ENCODE results near the gene LSP1.
"Not testable (repeated sequence)": the region's sequence is repeated elsewhere in the genome, so short reads cannot be mapped to it uniquely, and the experiment has no call there.

The LSP1 gene

DNA sequence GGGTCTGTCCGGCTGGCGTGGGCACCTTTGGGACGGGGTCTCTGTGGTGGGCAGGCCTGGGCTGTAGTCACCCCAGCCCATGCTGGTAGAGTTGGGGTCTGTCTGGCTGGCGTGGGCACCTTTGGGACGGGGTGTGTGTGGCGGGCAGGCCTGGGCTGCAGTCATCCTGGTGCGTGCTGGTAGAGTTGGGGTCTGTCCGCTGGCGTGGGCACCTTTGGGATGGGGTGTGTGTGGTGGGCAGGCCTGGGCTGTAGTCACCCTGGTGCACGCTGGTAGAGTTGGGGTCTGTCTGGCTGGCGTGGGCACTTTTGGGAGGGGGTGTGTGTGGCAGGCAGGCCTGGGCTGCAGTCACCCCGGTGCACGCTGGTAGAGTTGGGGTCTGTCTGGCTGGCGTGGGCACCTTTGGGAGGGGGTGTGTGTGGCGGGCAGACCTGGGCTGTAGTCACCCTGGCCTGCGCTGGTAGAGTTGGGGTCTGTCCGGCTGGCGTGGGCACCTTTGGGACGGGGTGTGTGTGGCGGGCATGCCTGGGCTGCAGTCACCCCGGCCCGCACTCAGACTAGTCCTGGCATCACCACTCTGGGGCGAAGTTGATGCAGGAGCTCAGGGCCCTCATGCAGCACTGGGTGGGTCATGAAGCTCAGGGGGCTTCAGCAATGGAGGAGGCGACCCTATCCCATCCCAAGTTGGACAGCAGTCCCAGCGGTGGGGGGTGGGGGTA lies 19.5 kb downstream of the LSP1 start:
- no peak overlapping the region for H3K4me3 ChIP-seq (ENCODE audit: low read depth, low read length)

DNA sequence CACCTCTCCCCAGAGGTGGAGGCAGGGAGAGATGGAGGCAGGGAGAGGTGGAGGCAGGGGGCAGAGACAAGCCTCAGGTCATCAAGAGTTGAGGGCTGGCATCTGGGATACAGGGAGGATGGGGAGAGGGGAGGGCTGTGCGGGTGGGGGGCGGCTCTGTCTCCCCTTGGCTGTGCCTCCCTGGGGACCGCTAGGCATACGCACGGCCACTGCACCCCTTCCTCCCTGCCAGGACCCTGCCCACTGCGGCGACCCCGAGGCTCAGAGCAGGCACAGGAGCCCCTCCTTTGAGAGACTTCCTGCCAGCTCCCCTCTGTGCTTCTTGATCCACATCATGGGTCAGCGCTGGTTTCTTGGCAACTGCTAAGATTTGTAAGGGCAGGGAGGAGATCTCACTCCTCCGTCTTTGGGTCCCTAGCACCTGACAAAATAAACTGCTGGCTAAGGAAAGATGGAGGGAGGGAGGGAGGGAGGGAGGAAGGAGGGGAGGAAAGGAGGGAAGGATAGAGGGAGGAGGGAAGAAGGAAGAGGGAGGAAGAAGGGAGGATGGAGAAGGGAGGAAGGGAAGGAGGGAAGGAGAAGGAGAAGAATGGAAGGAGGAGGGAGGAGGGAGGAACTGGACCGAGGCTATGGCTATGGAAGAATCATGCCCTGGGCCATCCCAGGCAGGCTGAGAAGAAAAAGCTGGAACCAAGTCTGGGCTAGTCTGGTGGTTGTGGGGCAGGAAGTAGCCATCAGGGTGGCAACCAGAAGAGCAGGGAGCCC lies 20.3 kb downstream of the LSP1 start:
- Histone ChIP-seq H3K9me3 (no peaks in the 10 kb centered on the region), H3K27me3 (no peaks in the 10 kb centered on the region), H3K4me1 (peaks cover 6% of the 10 kb centered on the region), H3K36me3 (no peaks in the 10 kb centered on the region), H3K4me3 (ENCODE audit: low read depth, low read length) (no peak overlapping the region)
- no peak for DNase-seq
- TF ChIP-seq, protein P1, sequence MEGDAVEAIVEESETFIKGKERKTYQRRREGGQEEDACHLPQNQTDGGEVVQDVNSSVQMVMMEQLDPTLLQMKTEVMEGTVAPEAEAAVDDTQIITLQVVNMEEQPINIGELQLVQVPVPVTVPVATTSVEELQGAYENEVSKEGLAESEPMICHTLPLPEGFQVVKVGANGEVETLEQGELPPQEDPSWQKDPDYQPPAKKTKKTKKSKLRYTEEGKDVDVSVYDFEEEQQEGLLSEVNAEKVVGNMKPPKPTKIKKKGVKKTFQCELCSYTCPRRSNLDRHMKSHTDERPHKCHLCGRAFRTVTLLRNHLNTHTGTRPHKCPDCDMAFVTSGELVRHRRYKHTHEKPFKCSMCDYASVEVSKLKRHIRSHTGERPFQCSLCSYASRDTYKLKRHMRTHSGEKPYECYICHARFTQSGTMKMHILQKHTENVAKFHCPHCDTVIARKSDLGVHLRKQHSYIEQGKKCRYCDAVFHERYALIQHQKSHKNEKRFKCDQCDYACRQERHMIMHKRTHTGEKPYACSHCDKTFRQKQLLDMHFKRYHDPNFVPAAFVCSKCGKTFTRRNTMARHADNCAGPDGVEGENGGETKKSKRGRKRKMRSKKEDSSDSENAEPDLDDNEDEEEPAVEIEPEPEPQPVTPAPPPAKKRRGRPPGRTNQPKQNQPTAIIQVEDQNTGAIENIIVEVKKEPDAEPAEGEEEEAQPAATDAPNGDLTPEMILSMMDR (IDR thresholded peaks at IDR 0.05; ENCODE audit: low read depth, low read length): no peak

More for the DNA sequence above, 19.5 kb downstream of the LSP1 start:
- no peaks in the 10 kb centered on the region for H3K36me3 ChIP-seq
- no peaks in the 10 kb centered on the region for H3K9me3 ChIP-seq
- H3K27me3 ChIP-seq: no peaks in the 10 kb centered on the region
- TF ChIP-seq, protein P1 (IDR thresholded peaks at IDR 0.05; ENCODE audit: low read depth, low read length): no peak
- DNase-seq: no peak
- H3K4me1 ChIP-seq: peaks cover 6% of the 10 kb centered on the region

DNA sequence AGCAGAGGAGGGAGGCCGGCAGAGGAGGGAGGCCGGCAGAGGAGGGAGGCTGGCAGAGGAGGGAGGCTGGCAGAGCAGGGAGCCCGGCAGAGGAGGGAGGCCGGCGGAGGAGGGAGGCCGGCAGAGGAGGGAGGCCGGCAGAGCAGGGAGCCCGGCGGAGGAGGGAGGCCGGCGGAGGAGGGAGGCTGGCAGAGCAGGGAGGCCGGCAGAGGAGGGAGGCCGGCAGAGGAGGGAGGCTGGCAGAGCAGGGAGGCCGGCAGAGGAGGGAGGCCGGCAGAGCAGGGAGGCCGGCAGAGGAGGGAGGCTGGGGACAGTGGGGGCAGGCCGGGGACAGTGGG lies 20.9 kb downstream of the LSP1 start:
- not testable (repeated sequence) for DNase-seq; H3K4me1 ChIP-seq; H3K9me3 ChIP-seq; H3K27me3 ChIP-seq; H3K4me3 ChIP-seq (ENCODE audit: low read depth, low read length); H3K36me3 ChIP-seq

DNA sequence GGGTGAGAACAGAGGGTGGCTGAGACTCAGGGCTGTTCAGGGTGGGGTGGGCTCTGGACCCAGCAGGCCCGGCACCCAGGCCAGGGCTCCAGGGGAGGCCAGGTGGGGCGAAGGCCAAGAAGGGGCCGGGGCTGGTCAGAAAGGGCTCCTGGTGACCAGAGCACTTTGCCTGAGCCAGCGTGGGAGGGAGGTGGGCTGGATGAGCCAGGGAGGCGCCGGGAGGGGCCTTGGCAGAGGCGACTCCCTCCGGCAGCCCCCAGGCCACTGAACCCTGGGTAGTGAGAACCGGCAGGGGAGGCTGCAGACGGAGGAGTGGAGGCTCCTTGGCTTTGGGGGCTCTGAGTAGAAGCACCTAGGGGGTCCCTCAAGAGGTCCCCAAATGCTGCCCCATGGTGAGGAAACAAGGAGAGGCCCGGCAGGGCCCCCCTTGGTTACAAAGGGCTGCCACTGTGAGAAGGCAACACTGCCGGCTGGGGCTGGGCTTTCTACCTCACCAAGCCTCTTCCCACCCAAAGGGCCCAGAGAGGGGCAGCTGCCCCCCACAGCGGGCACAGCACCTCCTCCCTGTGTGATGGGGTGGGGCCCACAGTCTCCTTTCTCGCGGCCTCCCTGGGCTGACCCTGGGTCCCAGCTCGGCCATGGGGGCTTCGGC lies 21.7 kb downstream of the LSP1 start:
- H3K9me3 ChIP-seq; H3K4me1 ChIP-seq; H3K27me3 ChIP-seq; H3K4me3 ChIP-seq (ENCODE audit: low read depth, low read length); H3K36me3 ChIP-seq: not testable (repeated sequence)
- DNase-seq: peak; percentile 5

DNA sequence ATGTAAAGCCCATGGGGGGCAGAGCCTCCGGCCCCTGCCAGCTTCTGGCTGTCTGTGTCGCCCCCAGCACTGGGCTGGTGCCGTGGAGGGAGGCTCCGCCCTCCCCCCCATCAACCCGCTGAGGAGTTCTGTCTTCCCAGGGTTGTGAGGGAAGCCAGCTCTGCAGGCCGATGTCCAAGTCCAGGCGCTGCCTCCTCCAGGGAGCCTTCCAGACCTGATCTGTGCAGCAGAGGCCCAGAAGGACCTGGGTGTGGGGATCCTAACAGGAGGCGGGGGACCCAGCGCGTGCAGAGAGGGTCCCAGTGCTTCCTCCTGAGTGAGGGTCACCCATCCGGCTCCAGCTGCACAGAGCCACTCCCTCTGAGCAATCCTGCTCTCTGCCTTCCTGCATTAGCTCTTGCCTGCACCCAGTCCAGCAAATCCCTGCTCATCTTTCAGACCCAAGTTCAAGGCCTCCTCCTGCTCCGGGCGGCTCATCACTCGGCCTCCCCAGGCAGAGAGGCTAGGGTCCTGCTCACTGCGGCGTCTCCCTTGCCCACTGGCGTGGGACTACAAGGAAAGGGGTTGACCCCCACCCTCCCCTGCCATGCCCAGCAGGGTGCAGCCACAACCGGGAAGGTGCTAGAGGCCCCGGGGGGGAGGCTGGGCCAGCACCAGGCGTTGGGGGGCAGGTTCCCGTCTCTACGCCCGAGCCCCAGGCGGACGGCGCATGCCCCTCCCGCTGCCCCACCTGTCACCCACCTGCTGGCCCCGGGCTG lies 22.4 kb downstream of the LSP1 start:
- peak; percentile 18 for DNase-seq
- TF ChIP-seq, protein P1 (IDR thresholded peaks at IDR 0.05; ENCODE audit: low read depth, low read length): no peak
- peaks cover 6% of the 10 kb centered on the region for H3K4me1 ChIP-seq
- no peaks in the 10 kb centered on the region for H3K27me3 ChIP-seq
- no peak overlapping the region for H3K4me3 ChIP-seq (ENCODE audit: low read depth, low read length)
- H3K36me3 ChIP-seq: no peaks in the 10 kb centered on the region
- H3K9me3 ChIP-seq: no peaks in the 10 kb centered on the region

- DNase-seq: peak; percentile 19
- not testable (repeated sequence) for H3K4me1 ChIP-seq; H3K9me3 ChIP-seq; H3K4me3 ChIP-seq (ENCODE audit: low read depth, low read length); H3K36me3 ChIP-seq; H3K27me3 ChIP-seq
Observed at GRCh38 chr11:1875851-1876301, 23.0 kb downstream of the LSP1 start.

DNA sequence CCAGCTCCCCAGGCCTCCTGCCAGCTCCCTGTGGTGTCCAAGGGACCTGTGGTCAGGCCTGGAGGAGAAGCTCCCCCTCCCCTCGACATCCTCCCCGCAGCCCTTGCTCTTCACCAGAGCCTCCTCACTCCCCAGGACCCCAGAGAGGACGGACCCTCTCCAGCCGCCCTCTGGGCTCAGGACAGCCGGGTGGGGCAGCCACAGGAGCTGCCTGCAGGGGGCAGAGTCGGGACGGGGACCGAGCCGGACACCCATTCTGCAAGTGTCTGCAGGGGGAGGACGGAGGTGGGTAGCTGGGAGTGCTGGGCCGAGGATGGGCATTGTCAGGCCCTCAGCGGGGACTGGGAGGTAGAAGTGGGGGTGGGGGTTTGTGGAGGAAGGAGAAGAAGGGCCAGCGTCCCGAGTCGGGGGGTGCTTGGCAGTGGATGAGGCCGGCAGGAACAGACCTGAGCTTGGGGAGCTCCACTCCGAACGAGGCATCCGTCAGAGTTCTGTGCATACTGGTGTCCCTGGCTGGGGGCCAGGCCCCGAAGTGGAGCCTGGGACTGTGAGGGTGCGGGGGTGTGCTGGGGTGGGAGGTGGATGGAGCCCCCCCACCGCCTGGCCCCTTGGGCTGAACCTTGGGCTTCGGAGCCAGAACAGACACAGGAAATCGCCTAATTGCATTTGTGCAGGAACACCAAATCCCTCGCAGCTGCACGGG lies 23.6 kb downstream of the LSP1 start:
- Histone ChIP-seq H3K27me3 (no peaks in the 10 kb centered on the region), H3K36me3 (no peaks in the 10 kb centered on the region), H3K4me1 (peaks cover 6% of the 10 kb centered on the region), H3K4me3 (ENCODE audit: low read depth, low read length) (peak overlapping the region; percentile 11), H3K9me3 (no peaks in the 10 kb centered on the region)
- peak; percentile 78 for DNase-seq
- TF ChIP-seq, protein P1 (IDR thresholded peaks at IDR 0.05; ENCODE audit: low read depth, low read length): peak; percentile 64
